Myocyte (in vitro differentiated cells): ENCODE results near the gene TRA2A. TPM values are rescaled to one million over a fixed set of nuclear protein-coding genes. Genes with fewer than 3 reads are reported as not detected.

ENCODE experiments used
- DNase-seq: peaks from one replicate; pipeline ENCODE4 v3.0.0-alpha.2; 2012; ENCODE audit warnings: low read depth
- total RNA-seq: library from RNA; depleted of rRNA; stranded (reverse); fragments of >200 nt; gene quantifications from 2 replicates; pipeline ENCODE4 v1.2.3, GENCODE V29; 2014

The TRA2A gene
- total RNA-seq, 1 donor from 2014 or later = 17.4 TPM

- DNase-seq = peak; percentile 86
Measured at GRCh38 chr7:23471106-23471859, 60.5 kb downstream of the TRA2A start.

GRCh38 chr7:23470330-23471105 lies 61.3 kb downstream of the TRA2A start, which contains the start of gene IGF2BP3:
Gene IGF2BP3 (minus strand): TSS chr7:23470491. CDS start chr7:23470110, 381 bp downstream.
- DNase-seq = peak; percentile 96

- peak; percentile 54 for DNase-seq
Measured at GRCh38 chr7:23469961-23470250, 61.9 kb downstream of the TRA2A start.

- DNase-seq = peak; percentile 67
Measured at GRCh38 chr7:23469150-23469960, 62.4 kb downstream of the TRA2A start.

GRCh38 chr7:23468526-23469149 lies 63.1 kb downstream of the TRA2A start:
- DNase-seq = peak; percentile 45

- peak; percentile 50 for DNase-seq
Measured at GRCh38 chr7:23467806-23468525, 63.8 kb downstream of the TRA2A start.

- no peak for DNase-seq
Measured at GRCh38 chr7:23467291-23467805, 64.4 kb downstream of the TRA2A start.

GRCh38 chr7:23462846-23463245 lies 68.9 kb downstream of the TRA2A start:
- DNase-seq = peak; percentile 91

- peak; percentile 41 for DNase-seq
Measured at GRCh38 chr7:23458044-23458443, 73.7 kb downstream of the TRA2A start.

- DNase-seq = no peak
Measured at GRCh38 chr7:23456093-23456492, 75.7 kb downstream of the TRA2A start.

- DNase-seq = peak; percentile 70
Measured at GRCh38 chr7:23454881-23455526, 76.8 kb downstream of the TRA2A start.

Other genes with a start within 250 kb of the TRA2A start
- gene MALSU1, start 232.6 kb downstream of the TRA2A start, total RNA-seq = 71.8 and 94.6 TPM in 2 replicates
- 23.4 and 28.0 TPM in 2 replicates for gene IGF2BP3, start 61.5 kb downstream of the TRA2A start, total RNA-seq
- gene CCDC126, start 65.4 kb upstream of the TRA2A start, total RNA-seq = 18.3 and 21.4 TPM in 2 replicates
- gene FAM221A, start 148.2 kb upstream of the TRA2A start, total RNA-seq = 1.8 and 2.9 TPM in 2 replicates
- 0.05 TPM in 1 of 2 replicates, not detected in the other for gene STK31, start 178.2 kb upstream of the TRA2A start, total RNA-seq